Measurements from ENCODE around the gene CCNL2.
"Not testable (repeated sequence)": the region's sequence is repeated elsewhere in the genome, so short reads cannot be mapped to it uniquely, and the experiment has no call there.

Gene CCNL2

DNA sequence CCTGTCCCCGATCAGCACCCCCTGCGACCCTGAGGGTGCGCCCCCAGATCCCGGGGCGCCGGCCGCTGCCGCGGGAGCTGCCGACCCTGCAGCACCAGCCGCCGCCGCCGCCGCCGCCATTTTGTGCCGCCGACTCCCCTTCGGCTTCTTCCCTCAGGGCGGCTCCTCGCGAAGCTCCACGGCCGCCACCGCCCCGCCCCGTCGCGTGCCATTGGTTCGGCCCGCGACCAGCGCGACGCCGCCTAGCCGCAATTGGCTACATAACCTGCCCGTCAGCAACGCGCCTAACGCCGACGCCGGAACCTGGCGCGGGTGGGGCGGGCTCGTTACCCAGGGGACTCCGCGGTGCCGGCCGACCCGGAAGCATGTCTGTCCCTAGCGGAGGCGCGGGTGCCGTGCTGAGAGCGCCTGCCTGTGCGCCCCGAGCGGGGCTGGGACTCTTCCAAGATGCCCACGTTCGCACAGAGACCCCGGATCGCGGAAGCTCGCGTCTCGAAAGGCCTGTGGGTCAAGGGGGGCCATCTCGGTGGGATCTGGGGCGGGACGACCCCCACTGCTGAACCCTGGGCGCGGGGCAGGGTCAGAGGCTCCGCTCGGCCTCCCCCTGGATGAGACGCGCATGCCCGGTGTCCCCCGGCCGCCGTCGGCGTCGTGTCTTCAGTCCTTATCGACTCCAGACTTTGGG, at the start of gene CCNL2:
Gene CCNL2 (minus strand): TSS at position 149 of the 685 bp plus-strand sequence. CDS start 29 bp downstream, at position 120.
- peak; percentile 98 for DNase-seq

GRCh38 chr1:1446631-1447030, 47.5 kb upstream of the CCNL2 start:
- DNase-seq = not testable (repeated sequence)

- DNase-seq = no peak
Measured at GRCh38 chr1:1442069-1442770, 43.1 kb upstream of the CCNL2 start.

DNA sequence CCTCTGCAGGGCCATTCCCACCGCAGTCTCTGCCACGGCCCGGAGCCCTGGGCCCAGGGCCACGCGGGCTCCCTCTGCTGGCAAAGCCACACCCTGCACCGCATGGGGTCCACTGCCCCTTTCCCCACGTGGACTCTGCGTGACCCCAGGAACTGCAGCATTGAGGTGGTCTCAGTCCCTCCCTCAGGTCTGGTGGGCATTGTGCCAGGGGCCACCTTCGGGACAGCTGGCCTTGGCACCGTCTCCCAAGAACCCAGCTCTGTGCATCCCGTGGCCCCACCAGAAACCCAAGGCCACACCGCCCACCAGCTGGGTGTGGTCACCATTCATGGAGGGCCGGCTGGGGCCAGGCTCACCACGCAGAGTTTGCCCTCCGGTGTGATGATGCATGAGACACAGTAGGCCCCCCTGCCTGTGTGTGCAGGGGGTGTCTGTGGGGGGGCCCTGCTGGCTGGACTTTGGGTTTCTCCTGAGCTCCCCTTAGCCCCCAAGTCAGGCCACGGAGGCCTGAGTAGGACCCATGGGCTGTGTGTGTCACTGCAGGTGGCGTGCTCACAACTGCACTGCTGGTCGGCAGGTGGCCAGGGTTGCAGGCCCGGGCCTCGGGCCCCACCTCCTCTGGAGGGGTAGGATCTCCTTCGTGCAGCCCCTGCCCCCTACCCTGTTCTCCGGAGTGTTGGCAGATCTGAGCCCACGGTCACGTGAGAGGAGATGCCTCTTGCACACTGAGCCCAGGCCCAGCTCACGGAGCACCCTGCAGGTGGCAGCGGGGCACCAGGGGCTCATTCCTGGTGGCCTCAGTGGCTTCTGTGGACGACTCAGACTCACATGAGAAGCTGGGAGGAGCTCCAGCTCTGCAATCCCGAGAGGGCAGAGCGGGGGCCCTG, 42.1 kb upstream of the CCNL2 start:
- peak; percentile 33 for DNase-seq

- DNase-seq = no peak
Measured at GRCh38 chr1:1440262-1441001, 41.3 kb upstream of the CCNL2 start.

- no peak for DNase-seq
Measured at GRCh38 chr1:1439546-1440261, 40.6 kb upstream of the CCNL2 start.

GRCh38 chr1:1438531-1439381, 39.6 kb upstream of the CCNL2 start:
- DNase-seq = no peak

DNA sequence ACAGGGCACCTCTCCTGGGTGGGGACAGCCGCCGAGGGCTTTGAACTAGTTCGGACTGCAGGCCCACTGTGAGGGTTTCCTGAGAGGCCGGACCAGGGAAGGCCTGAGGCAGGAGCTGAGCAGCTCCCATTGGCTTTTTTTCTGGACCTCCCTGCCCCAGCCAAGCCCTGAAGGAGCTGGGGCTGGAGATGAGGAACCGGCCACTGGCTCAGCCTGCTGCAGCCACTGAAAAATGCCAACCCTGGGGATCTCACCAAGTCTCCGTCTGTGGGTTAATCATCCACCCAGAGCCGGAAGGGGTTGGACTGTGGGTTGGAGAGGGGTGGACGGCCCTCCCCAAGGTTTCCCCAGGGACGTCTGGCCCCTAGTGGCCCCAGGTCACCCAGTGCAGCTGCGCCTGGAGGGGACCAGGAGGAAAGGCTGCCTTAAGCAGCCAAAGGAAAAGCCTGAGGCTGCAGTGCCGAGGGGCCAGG, 38.8 kb upstream of the CCNL2 start:
- DNase-seq = no peak

GRCh38 chr1:1437033-1437903, 38.1 kb upstream of the CCNL2 start:
- no peak for DNase-seq

DNA sequence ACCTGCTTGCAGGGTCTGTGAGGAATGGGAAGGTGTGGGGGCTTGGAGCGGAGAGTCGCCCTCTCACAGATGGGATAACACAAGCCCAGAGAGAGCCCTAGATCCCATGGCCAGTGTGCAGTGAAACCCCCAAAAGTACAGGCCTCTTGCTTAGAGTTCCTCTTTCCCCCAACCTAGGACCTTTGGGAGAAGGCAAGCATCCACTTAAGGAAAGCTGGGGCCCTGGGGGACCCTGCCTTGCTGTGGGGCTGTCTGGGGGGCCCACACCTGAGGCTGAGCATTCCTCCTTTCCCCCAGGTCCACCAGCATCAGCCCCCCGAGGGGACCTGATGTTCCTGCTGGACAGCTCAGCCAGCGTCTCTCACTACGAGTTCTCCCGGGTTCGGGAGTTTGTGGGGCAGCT, 37.5 kb upstream of the CCNL2 start:
- DNase-seq = no peak

GRCh38 chr1:1435911-1436629, 36.9 kb upstream of the CCNL2 start:
- DNase-seq = no peak

- DNase-seq = peak; percentile 52
Measured at GRCh38 chr1:1435106-1435903, 36.2 kb upstream of the CCNL2 start, which contains the start of gene VWA1. Gene VWA1 (plus strand): TSS chr1:1435690. CDS start chr1:1435749, 59 bp downstream.

DNA sequence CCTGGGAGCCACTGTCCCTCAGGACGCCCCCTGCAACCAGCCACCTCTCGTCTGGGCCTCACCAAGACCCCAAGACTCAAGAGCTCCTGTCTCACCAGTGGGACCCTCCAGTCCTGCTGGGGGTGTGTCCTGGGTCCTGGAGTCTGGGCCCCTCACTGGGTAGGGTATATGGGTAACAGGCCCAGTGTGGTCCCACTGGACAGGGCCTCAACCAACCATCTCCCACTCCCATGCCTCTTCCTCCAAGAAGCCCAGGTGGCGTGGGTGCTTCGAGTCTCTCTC, 35.6 kb upstream of the CCNL2 start:
- no peak for DNase-seq

- no peak for DNase-seq
Measured at GRCh38 chr1:1434131-1434823, 35.1 kb upstream of the CCNL2 start.

DNA sequence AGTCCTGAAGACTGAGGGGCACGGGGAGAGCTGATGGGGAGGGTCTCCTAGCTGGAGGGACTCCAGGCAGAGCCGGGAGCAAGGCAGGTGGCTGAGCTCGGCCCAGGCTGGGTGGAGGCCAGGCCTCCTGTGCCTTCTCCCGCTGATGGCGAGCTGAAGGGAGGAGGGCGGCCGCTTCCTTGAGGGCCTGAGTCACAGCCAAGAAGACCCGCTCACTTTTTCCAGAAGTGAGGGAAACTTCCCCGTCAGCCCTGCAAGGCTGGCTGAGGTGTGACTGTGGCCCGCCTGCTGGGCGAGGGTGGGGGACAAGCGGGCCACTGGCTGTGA, 34.6 kb upstream of the CCNL2 start:
- no peak for DNase-seq

DNA sequence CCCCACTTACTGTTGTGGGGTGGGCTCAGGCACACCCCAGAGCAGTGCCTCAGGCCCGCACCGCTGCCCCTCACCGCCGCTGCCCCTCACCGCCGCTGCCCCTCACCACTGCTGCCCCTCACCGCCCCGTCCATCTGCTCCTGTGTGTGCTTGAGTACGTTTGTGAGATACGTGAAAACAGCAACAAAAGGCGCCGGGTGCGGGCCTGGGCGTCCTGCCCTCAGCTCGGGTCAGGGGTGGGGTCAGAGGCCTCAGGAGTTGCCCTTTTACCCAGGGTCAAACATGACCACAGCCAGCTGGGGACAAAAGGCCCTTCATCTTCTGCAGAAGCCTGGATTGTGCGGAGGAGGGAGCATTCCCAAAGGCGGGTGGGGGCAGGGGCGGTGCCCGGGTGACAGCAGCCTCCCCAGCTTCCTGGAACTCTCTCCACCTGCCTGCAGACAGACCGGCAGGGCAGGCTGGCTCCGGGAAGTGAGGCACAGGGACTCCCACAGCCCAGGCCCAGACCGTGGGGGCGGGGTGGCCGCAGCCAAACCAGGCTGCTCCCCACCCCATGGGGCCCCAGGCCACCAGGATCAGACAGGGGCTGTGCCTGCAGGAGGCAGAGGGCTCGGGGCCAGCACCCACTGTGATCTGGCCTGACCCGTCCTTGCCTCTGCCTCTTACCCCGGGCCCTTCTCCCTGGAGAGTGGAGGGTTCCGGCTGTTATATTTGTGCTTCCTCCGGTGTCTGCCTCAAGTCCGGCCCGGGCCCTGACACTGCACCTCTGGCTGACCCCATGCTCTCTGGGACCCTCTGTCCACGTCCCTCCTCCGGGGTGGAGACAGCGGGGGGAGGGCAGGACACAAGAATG, 34.0 kb upstream of the CCNL2 start:
- DNase-seq = no peak
